HG03175 (cell line): Measurements from ENCODE around the gene LRRC55.

Experiments used
- ATAC-seq: cut with Tn5 transposase; IDR thresholded peaks from one replicate; pipeline ENCODE4 v1.9.1; 2021; ENCODE audit warnings: mild to moderate bottlenecking, moderate library complexity; ENCODE audit not compliant: unreplicated experiment

Gene LRRC55

DNA sequence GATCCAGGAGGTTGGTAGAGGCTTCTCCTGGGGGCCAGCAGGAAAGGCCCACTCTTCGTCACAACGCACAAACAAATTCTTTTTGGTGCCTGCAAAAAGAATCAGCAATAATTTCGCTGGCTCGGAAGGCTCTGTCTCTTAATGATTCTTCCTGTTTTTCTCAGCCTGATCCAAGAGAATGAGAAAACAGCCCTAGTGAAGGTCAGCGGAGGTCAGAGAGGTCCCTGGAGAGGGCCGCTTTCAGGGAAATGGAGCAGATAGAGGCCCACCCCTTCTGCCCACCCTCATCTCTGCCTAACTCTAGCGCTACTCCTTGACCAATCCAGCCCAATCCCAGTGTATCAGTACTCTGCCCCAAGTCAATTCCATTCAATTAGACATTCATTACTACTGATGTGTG, 19.2 kb downstream of the LRRC55 start:
- ATAC-seq = no peak

GRCh38 chr11:57202281-57202680, 20.5 kb downstream of the LRRC55 start:
- ATAC-seq = no peak

DNA sequence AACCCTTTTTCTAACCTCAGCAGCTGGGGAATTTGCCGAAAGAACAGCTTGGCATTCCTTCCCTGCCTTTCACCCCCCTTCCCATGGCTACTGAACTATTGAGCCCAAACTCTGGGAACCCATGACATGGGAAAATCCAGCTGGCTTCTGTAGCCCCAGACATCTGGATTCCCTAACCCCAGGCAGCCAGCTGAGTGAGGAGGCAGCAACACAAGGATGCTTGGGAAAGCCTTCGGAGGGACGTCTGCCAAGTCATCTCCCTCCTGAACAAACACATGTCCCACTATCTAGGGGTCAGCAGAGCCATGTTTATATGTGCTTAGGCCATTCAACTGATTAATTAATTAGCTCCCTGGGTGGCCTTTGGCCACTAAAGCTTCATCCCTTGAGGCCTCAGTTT, 21.6 kb downstream of the LRRC55 start:
- ATAC-seq = no peak

DNA sequence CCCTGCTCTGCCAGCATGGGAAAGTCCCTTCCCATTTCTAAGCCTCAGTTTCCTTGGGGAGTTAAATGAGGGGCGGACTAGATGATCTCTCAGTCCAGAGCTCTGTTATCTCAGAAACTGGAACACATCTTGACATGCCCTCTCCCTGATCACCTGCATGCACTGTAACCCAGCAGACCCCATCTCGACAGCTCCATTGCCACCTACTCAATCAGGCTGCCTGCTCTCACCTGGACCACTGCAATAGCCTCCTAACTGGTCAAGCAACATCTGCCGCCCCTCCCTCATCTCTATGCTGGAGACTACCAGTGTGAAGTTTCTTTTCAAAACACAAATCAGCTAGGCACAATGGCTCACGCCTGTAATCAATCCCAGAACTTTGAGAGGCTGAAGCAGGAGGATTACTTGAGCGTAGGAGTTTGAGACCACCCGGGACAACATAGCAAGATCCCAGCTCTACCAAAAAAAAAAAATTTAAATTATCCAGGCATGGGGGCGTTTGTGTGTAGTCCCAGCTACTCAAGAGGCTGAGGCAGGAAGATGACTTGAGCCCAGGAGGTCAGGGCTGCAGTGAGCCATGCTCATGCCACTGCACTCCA, 22.2 kb downstream of the LRRC55 start:
- ATAC-seq = no peak

GRCh38 chr11:57205041-57205641, 23.4 kb downstream of the LRRC55 start:
- ATAC-seq = no peak

- ATAC-seq = no peak
These were observed 25.4 kb downstream of the LRRC55 start for GRCh38 chr11:57207168-57207567.

GRCh38 chr11:57210781-57211180, 29.0 kb downstream of the LRRC55 start:
- ATAC-seq = no peak

DNA sequence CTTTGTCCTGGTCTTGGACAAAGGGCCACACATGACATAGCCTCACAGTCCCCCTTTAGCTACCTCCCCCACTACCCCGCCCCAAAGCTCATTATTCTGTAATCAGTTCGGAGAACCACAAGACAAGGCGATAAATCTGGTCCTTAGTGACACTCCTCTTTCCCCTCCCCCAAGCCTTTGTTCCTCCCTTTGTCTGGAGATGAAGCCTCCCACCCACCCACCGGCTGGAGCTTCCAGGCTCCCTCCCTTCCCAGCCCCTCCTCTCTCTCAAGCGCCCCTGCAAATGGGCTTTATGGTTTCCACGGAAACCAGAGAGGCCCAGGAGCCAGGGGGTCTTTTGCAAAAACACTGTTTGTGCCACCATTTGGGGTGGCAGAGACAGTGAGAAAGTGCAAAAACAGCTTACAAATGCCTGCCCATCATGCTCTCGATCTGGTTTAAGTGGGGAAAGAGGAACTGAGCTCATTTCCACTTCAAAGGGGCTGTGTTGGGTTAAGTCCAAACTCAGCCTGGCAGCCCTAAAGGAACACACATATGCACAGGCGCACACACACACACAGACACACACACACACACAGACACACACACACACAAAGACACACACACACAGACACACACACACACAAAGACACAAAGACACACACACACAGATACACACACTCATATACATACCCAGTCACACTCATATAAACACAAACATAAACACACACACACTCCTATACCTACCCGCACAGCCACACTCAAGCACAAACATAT, 31.8 kb downstream of the LRRC55 start:
- ATAC-seq = no peak

GRCh38 chr11:57214098-57214417, 32.3 kb downstream of the LRRC55 start:
- no peak for ATAC-seq

- ATAC-seq = no peak
These were observed 32.7 kb downstream of the LRRC55 start for GRCh38 chr11:57214494-57214893.

DNA sequence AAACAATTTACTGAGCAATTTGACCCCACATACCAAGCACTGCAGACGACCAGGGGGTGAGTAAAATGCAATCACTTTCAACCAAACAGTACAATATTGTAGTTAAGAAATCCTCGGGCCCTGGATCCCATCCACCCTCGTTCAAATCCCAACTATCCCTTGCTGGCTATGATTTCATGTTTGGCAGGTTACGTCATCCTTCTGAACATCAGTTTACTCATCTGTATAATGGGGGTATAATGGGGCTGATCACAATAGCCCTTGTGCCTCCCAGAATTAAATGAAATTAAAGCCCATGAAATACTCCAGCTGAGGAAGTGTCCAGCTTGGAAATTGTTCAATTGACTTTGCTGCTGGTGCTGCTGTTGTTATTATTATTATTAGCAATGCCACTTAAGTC, 34.7 kb downstream of the LRRC55 start:
- ATAC-seq = no peak

DNA sequence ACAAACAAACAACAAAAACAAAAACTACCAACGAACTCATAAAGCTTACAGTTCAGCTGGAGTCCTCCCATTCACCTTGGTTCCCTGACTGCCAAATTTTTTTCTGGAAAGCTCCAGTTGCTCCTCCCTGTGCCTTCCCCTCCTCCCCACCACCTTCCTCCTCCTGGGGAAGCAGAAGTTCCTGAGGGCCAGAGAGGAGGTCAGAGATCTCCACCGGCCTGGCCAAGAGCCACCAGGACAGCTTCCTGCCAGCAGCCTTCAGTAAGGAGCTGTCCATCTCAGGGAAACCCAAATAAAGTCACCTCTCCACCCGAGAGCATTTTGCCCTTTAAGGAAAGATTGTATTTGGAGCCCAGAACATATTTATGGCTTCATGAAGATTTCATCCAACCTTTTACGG, 35.3 kb downstream of the LRRC55 start:
- no peak for ATAC-seq

- ATAC-seq = no peak
These were observed 37.4 kb downstream of the LRRC55 start for GRCh38 chr11:57219021-57219627.

GRCh38 chr11:57222239-57222638, 40.5 kb downstream of the LRRC55 start:
- no peak for ATAC-seq

GRCh38 chr11:57223601-57224000, 41.8 kb downstream of the LRRC55 start:
- no peak for ATAC-seq

GRCh38 chr11:57224128-57224527, 42.4 kb downstream of the LRRC55 start:
- no peak for ATAC-seq

DNA sequence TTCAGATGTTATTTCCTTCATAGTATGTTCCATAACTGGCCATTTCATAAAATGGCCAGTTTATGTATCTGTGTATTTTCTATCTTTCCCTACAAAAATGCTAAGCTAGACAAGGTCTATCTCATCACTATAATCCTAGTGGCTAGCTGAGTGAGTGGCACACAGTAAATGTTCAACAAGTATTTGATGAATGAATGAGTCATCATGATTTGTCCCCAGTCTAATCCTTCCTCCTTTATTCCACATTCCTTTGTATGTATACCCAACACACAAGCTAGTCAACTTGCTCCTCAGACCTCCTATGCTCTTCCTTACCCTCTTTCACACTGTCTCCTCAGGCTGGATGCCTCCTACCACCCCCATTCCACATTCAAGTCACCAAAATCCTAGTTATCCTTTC, 42.8 kb downstream of the LRRC55 start:
- no peak for ATAC-seq

DNA sequence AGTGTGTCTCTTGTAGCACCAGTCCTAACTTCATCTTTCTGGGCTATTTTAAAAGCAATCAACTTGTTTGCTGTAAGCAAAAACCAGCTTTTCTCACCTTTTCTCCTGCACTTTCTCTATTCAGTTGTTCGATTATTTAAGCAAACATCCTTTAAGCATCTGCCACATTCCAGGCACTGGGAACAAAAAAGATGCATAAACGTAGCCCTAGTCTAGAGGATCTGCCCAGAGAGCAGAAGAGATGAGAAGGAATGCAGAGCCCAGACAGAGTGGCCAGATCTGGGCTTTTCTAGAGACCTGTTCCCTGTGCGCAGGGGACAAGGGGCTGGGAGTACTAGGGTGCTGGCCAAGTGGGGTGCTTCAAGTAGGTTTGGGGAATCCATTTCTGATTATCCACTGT, 46.8 kb downstream of the LRRC55 start:
- no peak for ATAC-seq

DNA sequence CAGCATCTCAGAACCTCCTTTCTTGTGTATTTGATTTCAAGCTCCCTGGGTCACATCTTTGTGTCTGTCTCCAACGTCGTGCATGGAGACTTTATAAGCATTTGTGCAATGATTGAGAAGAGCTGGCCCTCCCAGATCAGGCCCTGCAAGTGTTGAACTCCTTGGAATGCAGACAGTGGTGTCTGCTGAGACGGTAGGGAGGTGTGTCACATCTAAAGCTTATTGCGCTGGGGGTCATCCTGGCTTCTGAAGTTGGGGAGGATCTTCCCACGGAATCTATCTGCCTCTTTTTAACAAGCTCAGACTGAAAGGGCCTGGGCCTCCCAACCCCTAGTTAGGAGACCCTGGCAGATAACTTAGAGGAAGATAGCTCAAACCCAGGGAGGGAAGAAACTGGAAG, 48.6 kb downstream of the LRRC55 start:
- ATAC-seq = no peak

DNA sequence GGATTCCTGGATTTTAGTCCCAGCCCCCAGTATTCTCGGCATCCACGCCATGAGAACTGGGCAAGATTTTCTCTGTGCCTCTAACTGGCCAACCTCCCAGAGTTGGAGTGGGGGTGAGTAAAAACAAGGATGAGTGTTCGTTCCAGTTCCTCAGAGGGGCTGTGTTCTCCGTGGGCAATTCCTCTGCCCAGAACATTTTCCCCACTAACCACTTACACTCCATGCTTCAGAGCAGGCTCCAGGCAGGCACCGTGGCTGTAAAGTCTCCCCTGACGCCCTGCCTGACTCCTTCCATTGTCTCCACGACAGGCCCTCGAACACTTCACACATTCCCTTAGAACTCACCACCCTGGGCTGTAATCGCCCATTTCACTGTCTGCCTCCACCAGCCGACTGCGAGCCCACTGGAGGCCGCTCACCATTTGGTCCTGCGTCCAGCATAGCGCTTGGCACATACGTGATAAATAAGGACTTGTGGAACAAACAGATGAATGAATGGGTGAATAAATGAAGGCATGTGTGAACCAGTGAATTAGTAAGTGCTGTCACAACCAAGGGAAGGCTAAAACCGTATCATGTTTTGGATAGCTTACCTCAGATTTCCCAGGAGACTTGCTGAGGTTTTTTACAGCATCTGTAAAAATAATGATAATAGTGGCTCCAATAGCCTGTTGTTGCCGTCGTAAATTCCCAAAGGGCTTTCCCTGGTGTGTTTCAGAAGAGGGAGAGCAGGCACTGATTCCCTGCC, 49.2 kb downstream of the LRRC55 start:
- no peak for ATAC-seq

DNA sequence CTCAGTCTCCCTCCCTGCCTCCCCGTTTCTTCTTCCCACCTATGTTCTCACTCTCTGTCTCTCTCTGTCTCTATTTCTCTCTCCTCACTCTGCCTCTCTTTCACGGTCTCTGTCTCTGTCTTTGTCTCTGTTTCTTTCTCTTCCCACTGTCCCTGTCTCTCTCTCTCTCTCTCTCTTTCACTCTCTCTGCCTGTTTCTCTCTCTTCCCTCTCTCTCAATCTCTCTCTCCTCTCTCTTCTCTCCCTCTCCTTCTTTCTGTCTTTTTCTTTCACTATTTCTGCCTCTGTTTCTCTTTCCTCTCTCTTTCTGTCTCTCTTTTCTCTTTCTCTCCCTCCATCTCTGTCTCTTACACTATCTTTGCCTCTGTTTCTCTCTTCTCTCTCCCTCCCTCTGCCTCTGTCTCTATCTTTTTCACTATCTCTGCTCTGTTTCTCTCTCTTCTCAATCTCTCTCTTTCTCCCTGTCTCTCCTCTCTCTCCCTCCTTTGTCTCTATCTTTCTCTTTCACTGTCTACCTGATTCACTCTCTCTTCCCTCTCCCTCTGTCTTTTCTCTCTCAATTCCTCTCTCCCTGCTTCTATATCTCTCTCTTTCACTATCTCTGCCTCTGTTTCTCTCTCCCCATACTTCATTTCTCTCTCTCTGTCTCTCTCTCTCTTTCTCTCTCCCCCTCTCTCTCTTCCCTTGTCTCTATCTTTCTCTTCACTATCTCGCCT, 49.9 kb downstream of the LRRC55 start:
- no peak for ATAC-seq
